ENCODE data around the gene DEPDC1B. TPM values are rescaled to one million over a fixed set of nuclear protein-coding genes. Genes with fewer than 3 reads are reported as not detected.
"Not testable (repeated sequence)": the region's sequence is repeated elsewhere in the genome, so short reads cannot be mapped to it uniquely, and the experiment has no call there.

The DEPDC1B gene
- total RNA-seq, 6 donors from 2014 or later: 0.49 to 3.1 (median 0.72) TPM; not detected in 1

DNA sequence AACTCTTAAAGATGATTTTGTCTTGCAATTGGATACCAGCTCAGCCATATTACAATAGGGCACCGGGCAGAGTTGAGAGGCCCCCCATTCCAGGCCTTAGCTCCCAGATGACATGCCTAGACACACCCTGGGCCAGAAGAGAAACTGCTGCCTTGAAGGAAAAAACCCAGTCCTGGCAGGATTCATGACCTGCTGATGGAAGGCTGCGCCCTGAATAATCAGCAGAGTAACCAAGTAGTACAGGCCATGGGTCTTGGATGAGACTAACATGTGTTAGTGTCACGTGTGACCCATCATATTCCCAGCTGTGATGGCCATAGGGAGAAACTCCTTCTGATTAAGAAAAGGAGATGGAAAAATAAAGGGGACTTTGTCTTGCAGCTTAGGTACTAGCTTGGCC, 39.0 kb upstream of the DEPDC1B start:
- no peaks in the 10 kb centered on the region for H3K27me3 ChIP-seq
- no peak overlapping the region for H3K27ac ChIP-seq
- ATAC-seq (ENCODE audit: low FRiP score in 2 of 2): no peak
- TF ChIP-seq CTCF (IDR thresholded peaks at IDR 0.05): no peak
- WGBS, 2 donors: 59 to 90% methylated on average over 3 of the region's 3 CpGs
- H3K4me1 ChIP-seq: no peaks in the 10 kb centered on the region
- no peak for DNase-seq
- no peaks in the 10 kb centered on the region for H3K36me3 ChIP-seq
- H3K9me3 ChIP-seq: peaks cover 0 to 9% (median 0%) of the 10 kb centered on the region in 4 donors
- H3K4me3 ChIP-seq: no peak overlapping the region

DNA sequence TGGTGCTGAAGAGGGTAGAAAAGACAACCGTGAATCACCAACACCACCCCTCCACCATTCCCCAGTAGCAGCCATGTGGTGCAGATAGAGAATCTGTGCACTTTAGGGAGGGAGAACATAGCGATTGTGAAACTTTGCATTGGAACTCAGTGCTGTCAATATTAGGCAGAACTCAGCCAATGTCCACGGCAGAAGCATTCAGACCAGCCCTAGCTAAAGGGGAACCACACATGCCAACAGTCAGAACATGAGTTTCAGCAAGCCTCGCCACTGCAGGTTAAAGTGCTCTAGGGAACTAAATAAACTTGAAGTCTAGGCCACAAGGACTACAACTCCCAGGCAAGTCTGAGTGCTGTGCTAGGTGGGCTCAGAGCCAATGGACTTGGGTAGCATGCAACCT, 38.5 kb upstream of the DEPDC1B start:
- TF ChIP-seq CTCF (IDR thresholded peaks at IDR 0.05): no peak
- no peak for TF ChIP-seq POLR2A (IDR thresholded peaks at IDR 0.05)
- Histone ChIP-seq H3K9me3 (peaks cover 0 to 9% (median 0%) of the 10 kb centered on the region in 4 donors), H3K27ac (no peak overlapping the region), H3K27me3 (no peaks in the 10 kb centered on the region), H3K36me3 (no peaks in the 10 kb centered on the region), H3K4me1 (no peaks in the 10 kb centered on the region), H3K4me3 (no peak overlapping the region)
- WGBS, 2 donors: 87 to 98% methylated on average over 3 to 4 of the region's 4 CpGs
- DNase-seq (no peak), ATAC-seq (ENCODE audit: low FRiP score in 2 of 2) (no peak)

DNA sequence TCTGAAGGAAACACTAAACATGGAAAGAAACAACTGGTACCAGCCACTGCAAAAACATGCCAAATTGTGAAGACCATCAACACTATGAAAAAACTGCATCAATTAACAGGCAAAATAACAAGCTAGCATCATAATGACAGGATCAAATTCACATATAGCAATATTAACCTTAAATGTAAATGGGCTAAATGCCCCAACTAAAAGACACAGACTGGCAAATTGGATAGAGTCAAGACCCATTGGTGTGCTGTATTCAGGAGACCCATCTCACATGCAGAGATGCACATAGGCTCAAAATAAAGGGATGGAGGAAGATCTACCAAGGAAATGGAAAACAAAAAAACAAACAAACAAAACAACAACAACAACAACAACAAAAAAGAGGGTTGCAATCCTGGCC, 30.9 kb upstream of the DEPDC1B start:
- not testable (repeated sequence) for H3K27me3 ChIP-seq; H3K27ac ChIP-seq; H3K9me3 ChIP-seq; H3K4me1 ChIP-seq; H3K4me3 ChIP-seq; DNase-seq; H3K36me3 ChIP-seq; ATAC-seq (ENCODE audit: low FRiP score in 2 of 2)

GRCh38 chr5:60727033-60727679, 27.2 kb upstream of the DEPDC1B start:
- Histone ChIP-seq H3K27me3 (no peaks in the 10 kb centered on the region), H3K9me3 (no peaks in the 10 kb centered on the region), H3K4me1 (no peaks in the 10 kb centered on the region), H3K27ac (no peak overlapping the region), H3K4me3 (no peak overlapping the region), H3K36me3 (no peaks in the 10 kb centered on the region)
- WGBS, 2 donors: 86 to 92% methylated on average over 1 of the region's 1 CpG
- TF ChIP-seq POLR2AphosphoS5 (IDR thresholded peaks at IDR 0.05) (no peak), CTCF (IDR thresholded peaks at IDR 0.05) (no peak), POLR2A (IDR thresholded peaks at IDR 0.05) (no peak), EP300 (IDR thresholded peaks at IDR 0.05) (no peak)
- no peak for ATAC-seq (ENCODE audit: low FRiP score in 2 of 2)
- no peak for DNase-seq

GRCh38 chr5:60724126-60724525, 24.2 kb upstream of the DEPDC1B start:
- TF ChIP-seq CTCF (IDR thresholded peaks at IDR 0.05): no peak
- TF ChIP-seq POLR2A (IDR thresholded peaks at IDR 0.05): no peak
- no peak for TF ChIP-seq EP300 (IDR thresholded peaks at IDR 0.05)
- no peak for TF ChIP-seq POLR2AphosphoS5 (IDR thresholded peaks at IDR 0.05)
- Histone ChIP-seq H3K27ac (no peak overlapping the region), H3K4me1 (no peaks in the 10 kb centered on the region), H3K4me3 (no peak overlapping the region), H3K27me3 (no peaks in the 10 kb centered on the region), H3K36me3 (no peaks in the 10 kb centered on the region), H3K9me3 (no peaks in the 10 kb centered on the region)
- no peak for ATAC-seq (ENCODE audit: low FRiP score in 2 of 2)
- no peak for DNase-seq
- 60 to 73% methylated on average over 2 of the region's 2 CpGs for WGBS, 2 donors
